ENCODE data around the gene TMEM132A.
A peak's percentile ranks its signal among the peaks of the same experiment; 100 is the strongest.

The TMEM132A gene

DNA sequence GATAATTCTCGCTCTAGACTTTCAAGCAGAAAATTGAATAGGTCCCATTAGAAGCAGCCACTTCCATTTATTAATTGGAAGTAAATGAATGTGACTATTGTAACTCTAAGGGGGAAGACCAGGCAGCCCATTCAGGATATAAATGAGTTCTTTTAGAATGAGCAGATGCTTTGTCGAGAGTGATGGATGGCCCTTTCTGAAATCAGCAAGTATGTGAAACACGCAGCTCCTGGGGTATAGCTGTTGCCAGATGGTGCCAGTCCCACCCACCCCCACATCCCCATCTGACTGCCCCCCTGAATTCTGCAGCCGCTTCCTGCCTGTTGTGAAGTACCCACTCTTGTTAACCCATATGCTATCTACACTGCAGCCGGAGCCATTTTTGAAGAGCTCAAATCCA is 24.0 kb downstream of the TMEM132A start:
- Mint-ChIP-seq H3K4me1 (ENCODE audit: low read depth) (peaks cover 34% of the 10 kb centered on the region), H3K4me3 (no peak overlapping the region), H3K36me3 (ENCODE audit: low read depth) (peaks cover 5% of the 10 kb centered on the region), H3K27ac (no peak overlapping the region), H3K9me3 (no peaks in the 10 kb centered on the region), H3K27me3 (peaks cover 4% of the 10 kb centered on the region)

DNA sequence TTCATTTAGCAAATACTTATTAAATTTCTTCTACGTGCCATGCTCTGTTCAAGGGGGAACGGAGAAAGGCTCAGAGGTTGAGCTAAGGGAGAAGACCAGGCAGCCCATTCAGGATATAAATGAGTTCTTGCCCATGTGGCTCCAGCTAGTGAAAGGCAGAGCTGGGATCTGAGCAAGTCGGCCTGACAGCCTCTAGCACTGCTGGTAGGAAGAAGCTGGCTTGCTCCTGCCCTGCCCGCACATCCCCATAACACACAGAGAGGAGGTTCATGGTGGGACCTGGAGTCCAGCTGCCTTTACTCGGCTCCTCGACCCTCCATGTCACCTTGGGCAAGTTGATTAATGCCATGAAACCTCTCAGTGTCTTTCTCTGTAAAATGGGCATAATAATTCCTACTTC is 25.8 kb downstream of the TMEM132A start:
- no peaks in the 10 kb centered on the region for H3K9me3 Mint-ChIP-seq
- H3K27ac Mint-ChIP-seq: peak overlapping the region; percentile 26
- H3K27me3 Mint-ChIP-seq: peaks cover 4% of the 10 kb centered on the region
- peaks cover 33% of the 10 kb centered on the region for H3K4me1 Mint-ChIP-seq (ENCODE audit: low read depth)
- H3K4me3 Mint-ChIP-seq: peak overlapping the region; percentile 58
- no peaks in the 10 kb centered on the region for H3K36me3 Mint-ChIP-seq (ENCODE audit: low read depth)

GRCh38 chr11:60950933-60951605 is 26.8 kb downstream of the TMEM132A start:
- Mint-ChIP-seq H3K4me1 (ENCODE audit: low read depth) (peaks cover 33% of the 10 kb centered on the region), H3K9me3 (no peaks in the 10 kb centered on the region), H3K27me3 (peaks cover 4% of the 10 kb centered on the region), H3K4me3 (peak overlapping the region; percentile 72), H3K27ac (no peak overlapping the region), H3K36me3 (ENCODE audit: low read depth) (no peaks in the 10 kb centered on the region)

DNA sequence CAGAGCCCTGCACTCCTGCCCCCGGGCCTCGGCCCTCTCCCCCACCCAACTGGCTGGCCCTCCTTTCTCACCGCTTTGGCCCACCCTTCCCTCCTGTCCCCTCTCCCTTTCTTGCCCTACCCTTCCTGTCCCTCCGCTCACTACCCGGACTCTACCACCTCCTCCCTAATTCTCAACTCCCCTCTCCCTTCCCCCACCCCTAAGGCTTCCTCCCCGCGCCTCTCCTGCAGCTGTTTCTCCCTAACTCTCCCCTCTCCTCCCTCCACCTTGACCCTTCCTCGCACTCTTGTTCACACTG is 27.3 kb downstream of the TMEM132A start:
- Mint-ChIP-seq H3K4me1 (ENCODE audit: low read depth) (peaks cover 33% of the 10 kb centered on the region), H3K36me3 (ENCODE audit: low read depth) (no peaks in the 10 kb centered on the region), H3K9me3 (no peaks in the 10 kb centered on the region), H3K27ac (peak overlapping the region; percentile 72), H3K27me3 (peaks cover 4% of the 10 kb centered on the region), H3K4me3 (peak overlapping the region; percentile 72)

DNA sequence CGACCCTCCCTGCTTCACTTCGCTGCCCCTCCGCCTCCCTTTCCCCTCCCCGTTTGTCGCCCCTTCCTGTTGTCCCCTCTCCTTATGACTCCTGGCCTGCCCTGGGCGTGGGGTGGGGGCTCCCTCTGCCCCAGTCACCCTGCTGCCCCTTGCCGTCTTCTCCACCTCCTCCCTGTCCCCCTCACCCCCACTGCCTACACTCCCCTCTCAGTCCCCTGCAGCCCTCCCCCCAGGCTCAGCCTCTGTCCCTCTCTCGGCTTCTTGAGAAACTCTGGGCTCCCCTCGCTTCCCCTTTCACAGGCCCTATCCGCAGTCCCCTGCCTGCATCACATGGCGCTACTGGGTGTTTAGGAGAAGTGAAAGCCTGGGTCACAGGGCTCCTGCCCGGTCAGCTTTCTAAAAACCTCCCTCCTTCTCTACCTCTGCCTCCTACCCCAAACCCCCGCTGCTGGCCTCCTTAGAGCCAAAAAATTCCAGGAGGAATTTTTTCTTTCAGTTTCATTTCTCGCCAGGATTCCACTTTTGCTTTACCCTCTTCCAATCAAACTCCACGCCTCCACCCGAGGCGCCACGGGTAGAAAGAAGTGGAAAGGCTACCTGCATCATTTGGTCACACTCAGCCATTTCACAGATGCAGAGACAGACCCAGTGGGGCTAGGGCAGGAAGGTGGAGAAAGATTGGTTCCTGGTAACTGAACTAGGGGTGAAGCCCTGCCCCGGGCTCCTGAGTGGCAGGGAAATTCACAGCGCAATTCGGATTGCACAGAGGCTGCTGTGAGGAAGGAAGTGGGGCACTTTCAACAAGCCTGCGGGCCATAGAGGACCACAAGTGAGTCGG is 27.9 kb downstream of the TMEM132A start, which contains the start of gene SLC15A3:
Gene SLC15A3, minus strand, starts transcription at position 273 of the 838 bp plus-strand sequence. CDS start 625 bp downstream, outside the sequence.
- H3K9me3 Mint-ChIP-seq: no peaks in the 10 kb centered on the region
- H3K27me3 Mint-ChIP-seq: peaks cover 4% of the 10 kb centered on the region
- peak within 1 kb of the TSS; percentile 72 for H3K27ac Mint-ChIP-seq
- H3K36me3 Mint-ChIP-seq (ENCODE audit: low read depth): no peaks in the 10 kb centered on the region
- peak within 1 kb of the TSS; percentile 72 for H3K4me3 Mint-ChIP-seq
- H3K4me1 Mint-ChIP-seq (ENCODE audit: low read depth): peaks cover 33% of the 10 kb centered on the region

DNA sequence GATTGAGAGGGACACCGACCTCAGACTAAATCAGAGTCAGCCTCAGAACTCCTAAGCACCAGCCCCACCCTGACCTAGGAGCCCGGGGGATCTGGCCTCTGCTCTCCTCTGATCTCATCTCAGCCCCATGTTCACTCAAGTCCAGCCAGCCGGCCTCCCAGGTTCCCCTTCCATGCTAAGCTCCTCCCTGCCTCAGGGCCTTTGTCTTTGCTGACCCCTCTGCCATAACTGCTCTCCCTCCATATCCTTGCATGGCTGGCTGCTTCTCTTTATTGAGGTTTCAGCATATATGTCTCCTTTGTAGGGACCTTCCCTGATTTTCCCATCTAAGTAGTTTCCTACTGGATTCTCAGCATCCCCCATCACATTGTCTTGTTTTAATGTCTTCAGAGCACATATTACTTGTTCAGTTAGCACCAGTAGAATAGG is 28.5 kb downstream of the TMEM132A start:
- H3K27ac Mint-ChIP-seq: peak overlapping the region; percentile 72
- no peaks in the 10 kb centered on the region for H3K36me3 Mint-ChIP-seq (ENCODE audit: low read depth)
- H3K4me3 Mint-ChIP-seq: peak overlapping the region; percentile 72
- H3K4me1 Mint-ChIP-seq (ENCODE audit: low read depth): peaks cover 33% of the 10 kb centered on the region
- no peaks in the 10 kb centered on the region for H3K9me3 Mint-ChIP-seq
- H3K27me3 Mint-ChIP-seq: peaks cover 4% of the 10 kb centered on the region

GRCh38 chr11:60953781-60954180 is 29.5 kb downstream of the TMEM132A start:
- no peaks in the 10 kb centered on the region for H3K36me3 Mint-ChIP-seq (ENCODE audit: low read depth)
- H3K27ac Mint-ChIP-seq: no peak overlapping the region
- no peaks in the 10 kb centered on the region for H3K9me3 Mint-ChIP-seq
- no peak overlapping the region for H3K4me3 Mint-ChIP-seq
- peaks cover 4% of the 10 kb centered on the region for H3K27me3 Mint-ChIP-seq
- H3K4me1 Mint-ChIP-seq (ENCODE audit: low read depth): peaks cover 28% of the 10 kb centered on the region

DNA sequence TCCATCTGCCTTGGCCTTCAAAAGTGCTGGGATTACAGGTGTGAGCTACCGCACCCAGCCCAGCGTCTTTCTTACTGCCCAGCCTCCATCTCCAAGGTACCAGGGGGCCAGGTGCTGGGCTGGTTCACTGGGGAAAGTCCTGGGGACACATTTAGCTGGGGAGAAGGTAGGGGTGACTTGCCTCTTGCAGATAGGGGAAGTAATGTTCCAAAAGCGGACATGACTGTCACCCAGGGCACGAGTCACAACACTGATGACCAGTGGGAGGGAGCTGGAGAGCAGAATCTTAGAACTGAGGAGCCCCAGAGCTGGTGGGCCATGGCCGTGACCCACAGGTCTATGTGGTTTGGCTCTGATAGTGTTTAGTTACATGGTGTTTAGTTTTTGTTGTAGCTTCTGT is 30.2 kb downstream of the TMEM132A start:
- Mint-ChIP-seq H3K27ac (no peak overlapping the region), H3K9me3 (no peaks in the 10 kb centered on the region), H3K4me1 (ENCODE audit: low read depth) (peaks cover 28% of the 10 kb centered on the region), H3K4me3 (no peak overlapping the region), H3K27me3 (peaks cover 4% of the 10 kb centered on the region), H3K36me3 (ENCODE audit: low read depth) (no peaks in the 10 kb centered on the region)

DNA sequence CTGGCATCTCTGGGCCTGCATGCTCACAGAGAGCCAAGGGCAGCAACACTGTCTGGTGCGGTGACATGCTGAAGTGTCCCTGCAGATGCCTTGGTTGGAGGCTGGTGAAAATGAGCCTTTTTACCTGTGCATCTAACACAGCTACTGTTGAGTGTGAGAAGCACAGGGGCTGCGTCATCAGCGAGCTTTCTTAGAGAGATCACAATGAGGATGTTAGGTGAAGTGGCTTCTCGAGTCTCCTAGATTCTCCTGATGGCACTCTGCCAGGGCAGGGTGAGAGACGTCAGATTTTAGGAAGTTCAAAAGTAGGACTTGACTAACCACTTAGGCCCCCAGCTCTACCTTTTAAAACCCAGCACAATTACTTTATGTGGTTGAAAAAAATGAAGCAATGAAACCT is 31.3 kb downstream of the TMEM132A start:
- Mint-ChIP-seq H3K27me3 (peaks cover 4% of the 10 kb centered on the region), H3K9me3 (no peaks in the 10 kb centered on the region), H3K27ac (no peak overlapping the region), H3K4me3 (no peak overlapping the region), H3K36me3 (ENCODE audit: low read depth) (no peaks in the 10 kb centered on the region), H3K4me1 (ENCODE audit: low read depth) (peaks cover 23% of the 10 kb centered on the region)

DNA sequence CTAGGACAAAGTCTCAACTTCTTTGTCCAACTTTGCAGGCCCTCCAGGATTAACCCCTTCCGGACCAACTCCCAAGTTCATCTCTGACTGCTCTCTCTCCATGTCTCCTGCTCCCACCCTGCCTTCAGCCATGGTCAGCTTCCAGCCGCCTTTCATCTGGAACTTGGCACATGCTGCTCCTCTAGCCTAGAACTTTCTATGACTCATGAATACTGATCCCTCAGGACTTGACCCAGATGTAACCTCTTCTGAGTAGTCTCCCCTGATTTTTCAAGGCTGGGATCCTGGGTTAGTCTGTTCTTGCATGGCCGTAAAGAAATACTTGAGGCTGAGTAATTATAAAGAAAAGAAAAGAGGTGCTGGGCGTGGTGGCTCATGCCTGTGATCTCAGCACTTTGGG is 32.9 kb downstream of the TMEM132A start:
- Mint-ChIP-seq H3K9me3 (no peaks in the 10 kb centered on the region), H3K4me3 (no peak overlapping the region), H3K36me3 (ENCODE audit: low read depth) (no peaks in the 10 kb centered on the region), H3K27me3 (peaks cover 11% of the 10 kb centered on the region), H3K4me1 (ENCODE audit: low read depth) (peaks cover 16% of the 10 kb centered on the region), H3K27ac (no peak overlapping the region)

DNA sequence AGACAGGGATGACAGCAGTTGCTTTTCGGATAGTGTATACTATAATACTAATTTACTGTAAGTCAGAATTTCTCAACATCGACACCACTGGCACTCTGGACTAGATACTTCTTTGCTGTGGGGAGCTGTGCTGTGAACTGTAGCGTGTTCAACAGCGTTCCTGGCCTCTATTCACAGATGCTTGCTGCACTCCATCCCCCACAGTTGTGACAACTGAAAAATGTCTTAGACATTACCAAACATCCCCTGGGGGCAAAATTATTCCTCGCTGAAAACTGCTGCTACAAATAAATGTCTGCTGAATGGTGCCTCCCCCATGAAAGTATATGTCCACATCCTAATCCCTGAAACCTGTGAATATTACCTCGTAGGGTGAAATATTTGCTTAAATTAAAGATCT is 35.2 kb downstream of the TMEM132A start:
- H3K27me3 Mint-ChIP-seq: peaks cover 12% of the 10 kb centered on the region
- no peak overlapping the region for H3K27ac Mint-ChIP-seq
- no peaks in the 10 kb centered on the region for H3K9me3 Mint-ChIP-seq
- H3K4me3 Mint-ChIP-seq: no peak overlapping the region
- H3K36me3 Mint-ChIP-seq (ENCODE audit: low read depth): no peaks in the 10 kb centered on the region
- no peaks in the 10 kb centered on the region for H3K4me1 Mint-ChIP-seq (ENCODE audit: low read depth)

DNA sequence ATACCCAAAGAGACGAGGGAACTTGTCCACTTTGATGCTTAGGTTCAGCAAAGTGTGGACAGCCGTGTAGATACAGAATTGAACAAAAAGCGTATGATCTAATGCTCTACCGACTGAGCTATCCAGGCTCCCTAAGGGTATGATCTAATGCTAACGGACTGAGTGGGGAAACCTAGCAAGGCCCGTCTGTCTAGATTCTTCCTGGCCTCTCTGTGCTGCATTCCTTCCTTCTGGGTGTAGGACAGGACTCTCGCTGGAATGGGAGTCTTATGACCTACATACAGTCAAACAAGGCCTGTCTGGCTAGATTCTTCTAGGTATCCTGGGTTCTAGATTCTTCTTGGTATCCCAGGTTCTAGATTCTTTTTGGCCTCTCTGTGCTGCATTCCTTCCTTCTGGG is 36.1 kb downstream of the TMEM132A start:
- no peak overlapping the region for H3K4me3 Mint-ChIP-seq
- H3K9me3 Mint-ChIP-seq: no peaks in the 10 kb centered on the region
- H3K27me3 Mint-ChIP-seq: peaks cover 12% of the 10 kb centered on the region
- H3K27ac Mint-ChIP-seq: no peak overlapping the region
- H3K4me1 Mint-ChIP-seq (ENCODE audit: low read depth): no peaks in the 10 kb centered on the region
- H3K36me3 Mint-ChIP-seq (ENCODE audit: low read depth): no peaks in the 10 kb centered on the region

DNA sequence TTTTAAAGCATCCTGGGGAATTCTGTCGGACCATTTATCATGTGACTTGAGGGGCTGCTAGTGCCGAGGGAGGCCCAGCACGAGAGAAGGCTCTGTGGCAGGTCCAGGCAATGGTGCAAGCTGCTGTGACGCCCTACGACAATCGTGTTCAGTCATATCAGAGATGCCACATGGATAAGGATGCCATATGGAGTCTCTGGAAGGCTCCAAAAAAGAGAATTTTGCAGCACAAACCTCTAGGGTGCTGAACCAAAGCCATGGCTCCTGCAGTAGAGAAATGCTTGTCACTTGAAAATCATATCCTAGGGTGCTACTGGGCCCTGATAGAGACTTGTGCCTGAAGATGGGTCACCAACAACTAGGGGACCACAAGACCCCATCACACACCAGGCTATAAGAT is 40.5 kb downstream of the TMEM132A start:
- H3K4me3 Mint-ChIP-seq: no peak overlapping the region
- no peak overlapping the region for H3K27ac Mint-ChIP-seq
- H3K27me3 Mint-ChIP-seq: peaks cover 12% of the 10 kb centered on the region
- H3K9me3 Mint-ChIP-seq: no peaks in the 10 kb centered on the region
- no peaks in the 10 kb centered on the region for H3K4me1 Mint-ChIP-seq (ENCODE audit: low read depth)
- no peaks in the 10 kb centered on the region for H3K36me3 Mint-ChIP-seq (ENCODE audit: low read depth)

DNA sequence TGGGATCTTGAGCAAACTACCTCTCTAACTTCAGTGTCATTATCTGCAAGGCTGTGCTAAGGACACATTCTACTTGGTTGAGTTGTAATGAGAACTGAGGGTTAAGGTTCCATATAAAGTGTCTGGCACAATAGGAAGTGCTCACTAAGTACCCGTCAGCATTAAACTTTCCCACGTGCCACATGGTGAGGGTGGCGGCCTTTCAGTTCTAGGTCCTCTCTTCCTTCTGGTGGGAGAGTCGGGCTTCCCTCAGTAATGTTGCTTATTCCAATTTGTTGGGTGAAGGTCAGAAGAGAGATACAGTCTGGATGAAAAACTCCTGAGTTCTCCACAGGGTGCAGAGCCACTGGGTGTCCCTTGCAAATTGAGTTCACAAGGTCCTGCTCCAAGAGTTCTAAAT is 42.6 kb downstream of the TMEM132A start:
- Mint-ChIP-seq H3K36me3 (ENCODE audit: low read depth) (no peaks in the 10 kb centered on the region), H3K27me3 (peaks cover 4% of the 10 kb centered on the region), H3K27ac (no peak overlapping the region), H3K9me3 (no peaks in the 10 kb centered on the region), H3K4me3 (no peak overlapping the region), H3K4me1 (ENCODE audit: low read depth) (peaks cover 17% of the 10 kb centered on the region)

GRCh38 chr11:60968223-60968622 is 44.0 kb downstream of the TMEM132A start:
- Mint-ChIP-seq H3K27me3 (no peaks in the 10 kb centered on the region), H3K27ac (no peak overlapping the region), H3K9me3 (no peaks in the 10 kb centered on the region), H3K36me3 (ENCODE audit: low read depth) (peaks cover 11% of the 10 kb centered on the region), H3K4me3 (no peak overlapping the region), H3K4me1 (ENCODE audit: low read depth) (peaks cover 18% of the 10 kb centered on the region)
